GM06990 (cell line): ENCODE measurements around the gene CABLES2.

Experiments
- DNase-seq: peaks from one replicate; pipeline ENCODE4 v3.0.0-alpha.2; 2011; ENCODE audit not compliant: insufficient read length; ENCODE audit errors: extremely low read depth
- H3K27me3 ChIP-seq: replicated peaks from 2 replicates; pipeline ENCODE4 v1.6.0; 2011; ENCODE audit warnings: low read length; ENCODE audit not compliant: control insufficient read depth, insufficient read depth
- H3K36me3 ChIP-seq: 2 replicates; pipeline ENCODE4 v1.5.1; 2011; ENCODE audit warnings: low read length; ENCODE audit not compliant: control insufficient read depth, insufficient read depth
- H3K4me3 ChIP-seq: replicated peaks from 2 replicates; pipeline ENCODE4 v1.5.1; 2011; ENCODE audit warnings: low read depth, mild to moderate bottlenecking, control low read depth, low read length
- CTCF ChIP-seq: IDR thresholded peaks from 2 replicates; pipeline ENCODE4 v1.5.1; 2011; ENCODE audit warnings: low read length, control low read depth, mild to moderate bottlenecking, inconsistent platforms; ENCODE audit not compliant: insufficient read depth, poor library complexity, severe bottlenecking

The CABLES2 gene

GRCh38 chr20:62347151-62347404 is 60.0 kb downstream of the CABLES2 start:
- TF ChIP-seq CTCF = no peak
- Histone ChIP-seq H3K4me3 (no peak overlapping the region), H3K27me3 (no peaks in the 10 kb centered on the region), H3K36me3 (no peaks in the 10 kb centered on the region)
- no peak for DNase-seq

GRCh38 chr20:62346398-62347150 is 60.5 kb downstream of the CABLES2 start:
- Histone ChIP-seq H3K27me3 (no peaks in the 10 kb centered on the region), H3K4me3 (no peak overlapping the region), H3K36me3 (no peaks in the 10 kb centered on the region)
- TF ChIP-seq CTCF = no peak
- no peak for DNase-seq

GRCh38 chr20:62345681-62346370 is 61.3 kb downstream of the CABLES2 start:
- Histone ChIP-seq H3K27me3 (no peaks in the 10 kb centered on the region), H3K4me3 (no peak overlapping the region), H3K36me3 (no peaks in the 10 kb centered on the region)
- TF ChIP-seq CTCF = no peak
- DNase-seq = no peak

GRCh38 chr20:62344782-62345181 is 62.3 kb downstream of the CABLES2 start:
- Histone ChIP-seq H3K27me3 (no peaks in the 10 kb centered on the region), H3K4me3 (no peak overlapping the region), H3K36me3 (no peaks in the 10 kb centered on the region)
- no peak for TF ChIP-seq CTCF
- DNase-seq = no peak

- Histone ChIP-seq H3K36me3 (no peaks in the 10 kb centered on the region), H3K4me3 (no peak overlapping the region), H3K27me3 (no peaks in the 10 kb centered on the region)
- no peak for DNase-seq
- TF ChIP-seq CTCF = no peak
These were observed 63.0 kb downstream of the CABLES2 start for GRCh38 chr20:62344092-62344491.

GRCh38 chr20:62342910-62343309 is 64.2 kb downstream of the CABLES2 start:
- no peaks in the 10 kb centered on the region for H3K36me3 ChIP-seq
- no peak overlapping the region for H3K4me3 ChIP-seq
- no peak for DNase-seq
- no peaks in the 10 kb centered on the region for H3K27me3 ChIP-seq
- TF ChIP-seq CTCF = no peak
